SK-N-MC (cell line): ENCODE measurements around the gene ANXA5.

Experiments
- DNase-seq: peaks from one replicate; pipeline ENCODE4 v3.0.0-alpha.2; 2011; ENCODE audit warnings: low read depth, low spot score
- H3K27ac ChIP-seq: fragments of 200-600 bp; sonication (generic); 2 replicates; pipeline ENCODE4 v1.5.1; 2016; ENCODE audit warnings: mixed run types
- H3K36me3 ChIP-seq: fragments of 200-600 bp; sonication (generic); 2 replicates; pipeline ENCODE4 v1.6.1; 2017; ENCODE audit warnings: antibody characterized with exemption, low read length, mixed read lengths; ENCODE audit not compliant: insufficient read depth
- H3K4me3 ChIP-seq: fragments of 200-600 bp; sonication (generic); 2 replicates; pipeline ENCODE4 v1.5.1; 2016
- H3K9ac ChIP-seq: fragments of 200-600 bp; sonication (generic); 2 replicates; pipeline ENCODE4 v1.8.0; 2017; ENCODE audit warnings: mixed run types, mixed read lengths; ENCODE audit not compliant: insufficient read length
- H3K9me3 ChIP-seq: fragments of 200-600 bp; sonication (generic); 2 replicates; pipeline ENCODE4 v1.6.1; 2017; ENCODE audit warnings: low read depth, mild to moderate bottlenecking, antibody characterized with exemption, low read length, moderate library complexity, mixed read lengths
- EZH2 ChIP-seq: fragments of 200-600 bp; sonication (generic); IDR thresholded peaks from one replicate; pipeline ENCODE4 v1.6.1; 2017; ENCODE audit warnings: antibody characterized with exemption
- FOXP2 ChIP-seq: optimal IDR thresholded peaks from 2 replicates; pipeline ENCODE3; 2011; ENCODE audit warnings: mild to moderate bottlenecking, moderate library complexity; ENCODE audit not compliant: insufficient read depth; ENCODE audit errors: extremely low read length, control extremely low read depth
- POLR2AphosphoS5 ChIP-seq: IDR thresholded peaks from 2 replicates; pipeline ENCODE4 v1.6.1; 2012; ENCODE audit warnings: mild to moderate bottlenecking, low read depth, low read length, borderline replicate concordance

ANXA5 gene

GRCh38 chr4:121653214-121653613 is 43.6 kb downstream of the ANXA5 start:
- no peak for DNase-seq
- Histone ChIP-seq H3K27ac (no peak overlapping the region), H3K9ac (no peak overlapping the region), H3K9me3 (no peaks in the 10 kb centered on the region; the same call in 1 of the 2 replicates), H3K36me3 (no peaks in the 10 kb centered on the region), H3K4me3 (no peak overlapping the region)
- TF ChIP-seq POLR2AphosphoS5: no peak
- no peak for TF ChIP-seq FOXP2
- TF ChIP-seq EZH2: no peak

- H3K27ac ChIP-seq: no peak overlapping the region
- no peaks in the 10 kb centered on the region for H3K36me3 ChIP-seq
- TF ChIP-seq EZH2: no peak
- no peak for TF ChIP-seq FOXP2
- TF ChIP-seq POLR2AphosphoS5: no peak
- H3K9me3 ChIP-seq: no peaks in the 10 kb centered on the region; the same call in 1 of the 2 replicates
- H3K9ac ChIP-seq: no peak overlapping the region
- H3K4me3 ChIP-seq: no peak overlapping the region
- DNase-seq: no peak
These were observed 45.2 kb downstream of the ANXA5 start for GRCh38 chr4:121651597-121651996.

GRCh38 chr4:121650741-121651140 is 46.0 kb downstream of the ANXA5 start:
- TF ChIP-seq POLR2AphosphoS5 (no peak), FOXP2 (no peak), EZH2 (no peak)
- DNase-seq: no peak
- H3K9ac ChIP-seq: no peak overlapping the region
- no peak overlapping the region for H3K27ac ChIP-seq
- no peaks in the 10 kb centered on the region; the same call in 1 of the 2 replicates for H3K9me3 ChIP-seq
- H3K4me3 ChIP-seq: no peak overlapping the region
- no peaks in the 10 kb centered on the region for H3K36me3 ChIP-seq

GRCh38 chr4:121648516-121648915 is 48.3 kb downstream of the ANXA5 start:
- H3K9ac ChIP-seq: no peak overlapping the region
- H3K36me3 ChIP-seq: no peaks in the 10 kb centered on the region
- no peak overlapping the region for H3K27ac ChIP-seq
- DNase-seq: no peak
- no peak for TF ChIP-seq EZH2
- no peak for TF ChIP-seq POLR2AphosphoS5
- TF ChIP-seq FOXP2: no peak
- no peaks in the 10 kb centered on the region; the same call in 1 of the 2 replicates for H3K9me3 ChIP-seq
- no peak overlapping the region for H3K4me3 ChIP-seq

GRCh38 chr4:121642876-121643585 is 53.7 kb downstream of the ANXA5 start:
- no peak for DNase-seq
- H3K36me3 ChIP-seq: no peaks in the 10 kb centered on the region
- no peaks in the 10 kb centered on the region for H3K9me3 ChIP-seq
- no peak overlapping the region for H3K9ac ChIP-seq
- 0 out of 2 replicates have a peak overlapping the region, but pooled peaks have one; percentile 9 for H3K4me3 ChIP-seq
- no peak for TF ChIP-seq FOXP2
- TF ChIP-seq POLR2AphosphoS5: no peak
- no peak for TF ChIP-seq EZH2
- no peak overlapping the region for H3K27ac ChIP-seq

GRCh38 chr4:121642292-121642691 is 54.5 kb downstream of the ANXA5 start:
- H3K36me3 ChIP-seq: no peaks in the 10 kb centered on the region
- DNase-seq: no peak
- H3K9ac ChIP-seq: no peak overlapping the region
- H3K27ac ChIP-seq: no peak overlapping the region
- H3K4me3 ChIP-seq: no peak overlapping the region
- H3K9me3 ChIP-seq: no peaks in the 10 kb centered on the region
- no peak for TF ChIP-seq EZH2
- no peak for TF ChIP-seq POLR2AphosphoS5
- no peak for TF ChIP-seq FOXP2

- H3K9me3 ChIP-seq: no peaks in the 10 kb centered on the region
- H3K36me3 ChIP-seq: no peaks in the 10 kb centered on the region
- no peak for TF ChIP-seq POLR2AphosphoS5
- TF ChIP-seq FOXP2: no peak
- no peak for TF ChIP-seq EZH2
- no peak overlapping the region for H3K4me3 ChIP-seq
- no peak overlapping the region for H3K27ac ChIP-seq
- no peak for DNase-seq
- H3K9ac ChIP-seq: no peak overlapping the region
These were observed 63.1 kb downstream of the ANXA5 start for GRCh38 chr4:121633653-121634052.

GRCh38 chr4:121632636-121633035 is 64.1 kb downstream of the ANXA5 start:
- no peak overlapping the region for H3K27ac ChIP-seq
- H3K36me3 ChIP-seq: no peaks in the 10 kb centered on the region
- no peak for DNase-seq
- H3K4me3 ChIP-seq: no peak overlapping the region
- H3K9me3 ChIP-seq: no peaks in the 10 kb centered on the region
- H3K9ac ChIP-seq: no peak overlapping the region
- TF ChIP-seq FOXP2: no peak
- no peak for TF ChIP-seq EZH2
- TF ChIP-seq POLR2AphosphoS5: no peak
